SK-N-SH (cell line): Measurements from ENCODE around the gene GARNL3. TPM values are rescaled to one million over a fixed set of nuclear protein-coding genes. Genes with fewer than 3 reads are reported as not detected.

Source experiments
- CTCF ChIA-PET: fragments of 300-600, 350-600 bp; formaldehyde crosslinking; extraction: SDS; loops from one replicate; lab custom pipeline; 2021; lab: Yijun Ruan, JAX
- POLR2A ChIA-PET: fragments of 350-600 bp; sonication (Branson Sonifier 250); formaldehyde crosslinking; extraction: SDS; loops from one replicate; lab custom pipeline; 2020; ENCODE audit warnings: antibody characterized with exemption, inconsistent platforms; lab: Yijun Ruan, JAX
- DNase-seq: peaks from one replicate; pipeline ENCODE4 v3.0.0; 2012
- H2AFZ ChIP-seq: fragments of 200-600 bp; sonication (generic); 2 replicates; pipeline ENCODE4 v1.8.1; 2016; ENCODE audit warnings: antibody characterized with exemption, mild to moderate bottlenecking, low read depth
- H3F3A ChIP-seq: fragments of 200-600 bp; sonication (generic); replicated peaks from 2 replicates; pipeline ENCODE3; 2016; ENCODE audit warnings: antibody characterized with exemption, mild to moderate bottlenecking; ENCODE audit not compliant: insufficient read depth
- H3K27ac ChIP-seq, 2 experiments: fragments of 200-500 bp in 1 of 2; fragments of 200-600 bp in 1 of 2; sonication (Bioruptor generic) in 1 of 2; sonication (generic), shearing (Covaris generic) in 1 of 2; 2 replicates each; pipeline versions ENCODE4 v1.5.1 to v1.6.1; 2014 to 2016; ENCODE audit warnings: low read depth in 2 of 2, inconsistent platforms in 1 of 2, low read length in 1 of 2, mild to moderate bottlenecking in 1 of 2, mixed read lengths in 1 of 2
- H3K27me3 ChIP-seq: fragments of 200-600 bp; sonication (generic), shearing (Covaris generic); 2 replicates; pipeline ENCODE4 v1.6.1; 2016; ENCODE audit warnings: mixed run types; ENCODE audit not compliant: insufficient read depth
- H3K36me3 ChIP-seq, 2 experiments: fragments of 200-500 bp in 1 of 2; fragments of 200-600 bp in 1 of 2; sonication (Bioruptor generic) in 1 of 2; sonication (generic) in 1 of 2; replicated peaks in 1 of 2; 2 replicates each; pipeline versions ENCODE3 to v1.5.1; 2014 to 2016; ENCODE audit warnings: low read length in 1 of 2, mild to moderate bottlenecking in 1 of 2; ENCODE audit not compliant: insufficient read depth in 2 of 2, control insufficient read depth in 1 of 2
- H3K4me1 ChIP-seq, 2 experiments: fragments of 200-500 bp in 1 of 2; fragments of 200-600 bp in 1 of 2; sonication (Bioruptor generic) in 1 of 2; sonication (generic), shearing (Covaris generic) in 1 of 2; 2 replicates each; pipeline versions ENCODE4 v1.5.1 to v1.6.1; 2014 to 2016; ENCODE audit warnings: low read depth in 1 of 2, low read length in 1 of 2, mixed run types in 1 of 2; ENCODE audit not compliant: insufficient read depth in 2 of 2, control insufficient read depth in 1 of 2
- H3K4me2 ChIP-seq: fragments of 200-600 bp; sonication (generic), shearing (Covaris generic); 2 replicates; pipeline ENCODE4 v1.6.1; 2017; ENCODE audit warnings: mixed run types
- H3K4me3 ChIP-seq, 2 experiments: fragments of 200-500 bp in 1 of 2; fragments of 200-600 bp in 1 of 2; sonication (Bioruptor generic) in 1 of 2; sonication (generic), shearing (Covaris generic) in 1 of 2; 2 replicates each; pipeline versions ENCODE4 v1.5.1 to v1.8.1; 2014 to 2016; ENCODE audit warnings: low read depth in 2 of 2, inconsistent platforms in 1 of 2, low read length in 1 of 2, mild to moderate bottlenecking in 1 of 2, mixed read lengths in 1 of 2, moderate library complexity in 1 of 2
- H3K79me2 ChIP-seq: fragments of 200-600 bp; sonication (generic); 2 replicates; pipeline ENCODE4 v1.8.1; 2017; ENCODE audit warnings: mild to moderate bottlenecking; ENCODE audit not compliant: insufficient read depth
- H3K9ac ChIP-seq: fragments of 200-600 bp; sonication (generic); 2 replicates; pipeline ENCODE4 v1.6.1; 2017; ENCODE audit warnings: mixed run types
- H3K9me2 ChIP-seq: fragments of 200-600 bp; sonication (generic); 2 replicates; pipeline ENCODE4 v1.6.1; 2017; ENCODE audit warnings: mixed run types
- H3K9me3 ChIP-seq: fragments of 200-600 bp; sonication (generic); 2 replicates; pipeline ENCODE4 v1.6.1; 2017; ENCODE audit warnings: mixed run types, mild to moderate bottlenecking, moderate library complexity
- H4K20me1 ChIP-seq: fragments of 200-600 bp; sonication (generic); 2 replicates; pipeline ENCODE4 v1.6.1; 2017; ENCODE audit warnings: mild to moderate bottlenecking, mixed run types; ENCODE audit not compliant: insufficient read depth
- CHD2 ChIP-seq: fragments of 150-350 bp; IDR thresholded peaks from 2 replicates; pipeline ENCODE4 v1.6.1; 2018; ENCODE audit warnings: low read length; ENCODE audit not compliant: partially characterized antibody
- ELF1 ChIP-seq: IDR thresholded peaks from 2 replicates; pipeline ENCODE4 v1.4.0; 2012
- FOSL2 ChIP-seq: IDR thresholded peaks from 2 replicates; pipeline ENCODE4 v1.4.0; 2012; ENCODE audit warnings: low read depth, mild to moderate bottlenecking, moderate library complexity, borderline replicate concordance
- FOXM1 ChIP-seq: IDR thresholded peaks from 2 replicates; pipeline ENCODE4 v1.4.0; 2012; ENCODE audit warnings: low read depth, mild to moderate bottlenecking
- JUND ChIP-seq: IDR thresholded peaks from 2 replicates; pipeline ENCODE4 v1.4.0; 2012
- NRF1 ChIP-seq: IDR thresholded peaks from 2 replicates; pipeline ENCODE4 v1.6.1; 2012; ENCODE audit warnings: low read depth, mild to moderate bottlenecking, low read length
- RAD21 ChIP-seq: IDR thresholded peaks from 2 replicates; pipeline ENCODE4 v1.6.1; 2012; ENCODE audit warnings: mild to moderate bottlenecking, low read length
- RFX5 ChIP-seq: IDR thresholded peaks from 2 replicates; pipeline ENCODE4 v1.6.1; 2012; ENCODE audit warnings: mild to moderate bottlenecking, improper control_type of control experiment, low read length
- SIN3A ChIP-seq: IDR thresholded peaks from 2 replicates; pipeline ENCODE4 v1.6.1; 2012; ENCODE audit warnings: low read depth, mild to moderate bottlenecking, low read length, moderate library complexity, borderline replicate concordance
- SMC3 ChIP-seq: IDR thresholded peaks from 2 replicates; pipeline ENCODE4 v1.6.1; 2012; ENCODE audit warnings: low read depth, low read length, improper control_type of control experiment
- TEAD4 ChIP-seq: IDR thresholded peaks from 2 replicates; pipeline ENCODE4 v1.4.0; 2012; ENCODE audit warnings: mild to moderate bottlenecking, borderline replicate concordance; ENCODE audit not compliant: insufficient read depth
- WGBS: methylation state at CpG from one replicate; pipeline ENCODE4 v1.1.6; 2017; ENCODE audit warnings: low lambda C conversion rate; 5-methylcytosine and 5-hydroxymethylcytosine counted together
- polyA plus RNA-seq, 3 experiments: library from polyadenylated mRNA; depleted of rRNA; stranded (reverse); fragments of >200 nt; gene quantifications; 2 replicates each; pipeline ENCODE4 v1.2.3, GENCODE V29; 2012
- TF ChIP-seq, protein P1 (sequence below): fragments of 150-350 bp; IDR thresholded peaks from 2 replicates; pipeline ENCODE4 v1.6.1; 2016; ENCODE audit warnings: mild to moderate bottlenecking, low read depth, low read length
- TF ChIP-seq, protein P2 (sequence below): IDR thresholded peaks from 2 replicates; pipeline ENCODE4 v1.6.1; 2012; ENCODE audit warnings: mild to moderate bottlenecking, low read depth, low read length, moderate library complexity
- TF ChIP-seq, protein P3 (sequence below): fragments of 200-600 bp; sonication (generic); IDR thresholded peaks from 2 replicates; pipeline ENCODE4 v1.6.1; 2017; ENCODE audit warnings: antibody characterized with exemption, mild to moderate bottlenecking, moderate library complexity

The GARNL3 gene
- polyA plus RNA-seq, 1 of the 3 experiments (the other 2 are of a cell fraction): 9.1 TPM

- Histone ChIP-seq H3K4me2 (no peak overlapping the region), H3F3A (no peaks in the 10 kb centered on the region), H3K79me2 (no peaks in the 10 kb centered on the region), H4K20me1 (no peaks in the 10 kb centered on the region), H3K27me3 (no peaks in the 10 kb centered on the region), H2AFZ (no peak overlapping the region), H3K4me1 (peaks cover 0 to 11% of the 10 kb centered on the region in 2 experiments; a peak in 1 of 4 replicates), H3K9me3 (no peaks in the 10 kb centered on the region), H3K36me3 (peaks cover 0 to 2% of the 10 kb centered on the region in 2 experiments), H3K9me2 (no peaks in the 10 kb centered on the region), H3K4me3 (no peak overlapping the region), H3K9ac (no peak overlapping the region), H3K27ac (no peak overlapping the region)
- 93% methylated on average over 7 of the region's 7 CpGs for WGBS
- ChIA-PET CTCF (interaction anchor here (1.2 kb wide), 1 partner anchor 34 kb away, joined by 3 read pairs; the partner anchor contains the start of gene SLC2A8), POLR2A (no interaction called here)
- DNase-seq: no peak
- TF ChIP-seq ELF1 (no peak), FOXM1 (no peak)
Observed at GRCh38 chr9:127362829-127363228, 98.3 kb downstream of the GARNL3 start.

DNA sequence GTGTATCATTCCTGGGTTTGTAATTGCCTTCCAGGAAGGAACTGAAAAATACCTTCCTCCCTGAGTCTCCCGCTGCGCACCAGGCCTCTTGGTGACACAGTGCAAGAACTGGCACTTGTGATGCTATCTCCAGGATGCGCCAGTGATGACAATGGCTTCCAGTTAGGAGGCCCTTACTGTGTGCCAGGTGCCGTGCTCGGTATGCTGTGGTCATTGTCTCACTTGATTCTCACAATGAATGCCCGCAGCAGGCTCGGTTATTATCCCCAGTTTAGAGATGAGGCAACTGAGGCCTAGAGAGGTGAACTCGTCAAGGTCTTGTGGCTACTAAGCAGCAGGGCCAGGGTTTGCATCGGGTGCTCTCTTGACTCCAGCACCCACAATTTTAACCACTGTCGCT lies 100.9 kb downstream of the GARNL3 start:
- Histone ChIP-seq H3K79me2 (no peaks in the 10 kb centered on the region), H3K4me3 (no peak overlapping the region), H3K9ac (no peak overlapping the region), H3K9me2 (no peaks in the 10 kb centered on the region), H3K36me3 (no peaks in the 10 kb centered on the region), H3K27ac (no peak overlapping the region), H3F3A (no peaks in the 10 kb centered on the region), H2AFZ (no peak overlapping the region), H3K9me3 (no peaks in the 10 kb centered on the region), H3K27me3 (no peaks in the 10 kb centered on the region), H4K20me1 (no peaks in the 10 kb centered on the region), H3K4me2 (no peak overlapping the region), H3K4me1 (peaks cover 0 to 6% of the 10 kb centered on the region in 2 experiments; a peak in 1 of 4 replicates)
- no peak for DNase-seq
- CTCF ChIA-PET: interaction anchor here (1.5 kb wide), 1 partner anchor 150 kb away, joined by 5 read pairs; no protein-coding TSS in a partner anchor
- 84% methylated on average over 10 of the region's 10 CpGs for WGBS
- POLR2A ChIA-PET: no interaction called here
- TF ChIP-seq NRF1 (no peak), FOSL2 (no peak), CHD2 (no peak), SMC3 (no peak), SIN3A (no peak), RFX5 (no peak), JUND (no peak), TEAD4 (no peak), RAD21 (no peak)
- TF ChIP-seq, protein P1, sequence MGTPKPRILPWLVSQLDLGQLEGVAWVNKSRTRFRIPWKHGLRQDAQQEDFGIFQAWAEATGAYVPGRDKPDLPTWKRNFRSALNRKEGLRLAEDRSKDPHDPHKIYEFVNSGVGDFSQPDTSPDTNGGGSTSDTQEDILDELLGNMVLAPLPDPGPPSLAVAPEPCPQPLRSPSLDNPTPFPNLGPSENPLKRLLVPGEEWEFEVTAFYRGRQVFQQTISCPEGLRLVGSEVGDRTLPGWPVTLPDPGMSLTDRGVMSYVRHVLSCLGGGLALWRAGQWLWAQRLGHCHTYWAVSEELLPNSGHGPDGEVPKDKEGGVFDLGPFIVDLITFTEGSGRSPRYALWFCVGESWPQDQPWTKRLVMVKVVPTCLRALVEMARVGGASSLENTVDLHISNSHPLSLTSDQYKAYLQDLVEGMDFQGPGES: no peak
- TF ChIP-seq, protein P2, sequence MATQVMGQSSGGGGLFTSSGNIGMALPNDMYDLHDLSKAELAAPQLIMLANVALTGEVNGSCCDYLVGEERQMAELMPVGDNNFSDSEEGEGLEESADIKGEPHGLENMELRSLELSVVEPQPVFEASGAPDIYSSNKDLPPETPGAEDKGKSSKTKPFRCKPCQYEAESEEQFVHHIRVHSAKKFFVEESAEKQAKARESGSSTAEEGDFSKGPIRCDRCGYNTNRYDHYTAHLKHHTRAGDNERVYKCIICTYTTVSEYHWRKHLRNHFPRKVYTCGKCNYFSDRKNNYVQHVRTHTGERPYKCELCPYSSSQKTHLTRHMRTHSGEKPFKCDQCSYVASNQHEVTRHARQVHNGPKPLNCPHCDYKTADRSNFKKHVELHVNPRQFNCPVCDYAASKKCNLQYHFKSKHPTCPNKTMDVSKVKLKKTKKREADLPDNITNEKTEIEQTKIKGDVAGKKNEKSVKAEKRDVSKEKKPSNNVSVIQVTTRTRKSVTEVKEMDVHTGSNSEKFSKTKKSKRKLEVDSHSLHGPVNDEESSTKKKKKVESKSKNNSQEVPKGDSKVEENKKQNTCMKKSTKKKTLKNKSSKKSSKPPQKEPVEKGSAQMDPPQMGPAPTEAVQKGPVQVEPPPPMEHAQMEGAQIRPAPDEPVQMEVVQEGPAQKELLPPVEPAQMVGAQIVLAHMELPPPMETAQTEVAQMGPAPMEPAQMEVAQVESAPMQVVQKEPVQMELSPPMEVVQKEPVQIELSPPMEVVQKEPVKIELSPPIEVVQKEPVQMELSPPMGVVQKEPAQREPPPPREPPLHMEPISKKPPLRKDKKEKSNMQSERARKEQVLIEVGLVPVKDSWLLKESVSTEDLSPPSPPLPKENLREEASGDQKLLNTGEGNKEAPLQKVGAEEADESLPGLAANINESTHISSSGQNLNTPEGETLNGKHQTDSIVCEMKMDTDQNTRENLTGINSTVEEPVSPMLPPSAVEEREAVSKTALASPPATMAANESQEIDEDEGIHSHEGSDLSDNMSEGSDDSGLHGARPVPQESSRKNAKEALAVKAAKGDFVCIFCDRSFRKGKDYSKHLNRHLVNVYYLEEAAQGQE: no peak
- TF ChIP-seq, protein P3, sequence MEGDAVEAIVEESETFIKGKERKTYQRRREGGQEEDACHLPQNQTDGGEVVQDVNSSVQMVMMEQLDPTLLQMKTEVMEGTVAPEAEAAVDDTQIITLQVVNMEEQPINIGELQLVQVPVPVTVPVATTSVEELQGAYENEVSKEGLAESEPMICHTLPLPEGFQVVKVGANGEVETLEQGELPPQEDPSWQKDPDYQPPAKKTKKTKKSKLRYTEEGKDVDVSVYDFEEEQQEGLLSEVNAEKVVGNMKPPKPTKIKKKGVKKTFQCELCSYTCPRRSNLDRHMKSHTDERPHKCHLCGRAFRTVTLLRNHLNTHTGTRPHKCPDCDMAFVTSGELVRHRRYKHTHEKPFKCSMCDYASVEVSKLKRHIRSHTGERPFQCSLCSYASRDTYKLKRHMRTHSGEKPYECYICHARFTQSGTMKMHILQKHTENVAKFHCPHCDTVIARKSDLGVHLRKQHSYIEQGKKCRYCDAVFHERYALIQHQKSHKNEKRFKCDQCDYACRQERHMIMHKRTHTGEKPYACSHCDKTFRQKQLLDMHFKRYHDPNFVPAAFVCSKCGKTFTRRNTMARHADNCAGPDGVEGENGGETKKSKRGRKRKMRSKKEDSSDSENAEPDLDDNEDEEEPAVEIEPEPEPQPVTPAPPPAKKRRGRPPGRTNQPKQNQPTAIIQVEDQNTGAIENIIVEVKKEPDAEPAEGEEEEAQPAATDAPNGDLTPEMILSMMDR: no peak
